Suprapubic skin (tissue), 4 donors: Measurements from ENCODE around the gene DNAJC8. TPM values are rescaled to one million over a fixed set of nuclear protein-coding genes. Genes with fewer than 3 reads are reported as not detected.

Experiments used
- DNase-seq, 2 donors: peaks; one replicate each; pipeline ENCODE4 v3.0.0-alpha.2; 2019; ENCODE audit warnings: low spot score in 2 of 2
- H3K27ac ChIP-seq: fragments of 200-600 bp; sonication (generic); one replicate; pipeline ENCODE4 v1.5.1; 2019
- H3K27me3 ChIP-seq: fragments of 200-600 bp; sonication (generic); one replicate; pipeline ENCODE4 v1.5.1; 2019
- H3K36me3 ChIP-seq: fragments of 200-600 bp; sonication (generic); one replicate; pipeline ENCODE4 v1.5.1; 2019
- H3K4me1 ChIP-seq: fragments of 200-600 bp; sonication (generic); one replicate; pipeline ENCODE4 v1.5.1; 2019
- H3K4me3 ChIP-seq: fragments of 200-600 bp; sonication (generic); one replicate; pipeline ENCODE4 v1.5.1; 2019; ENCODE audit warnings: mild to moderate bottlenecking
- H3K9me3 ChIP-seq: fragments of 200-600 bp; sonication (generic); one replicate; pipeline ENCODE4 v1.5.1; 2019
- EP300 ChIP-seq: sonication (generic); formaldehyde crosslinking; IDR thresholded peaks from one replicate; pipeline ENCODE4 v1.6.1; 2017; ENCODE audit warnings: antibody characterized with exemption
- POLR2A ChIP-seq, 2 donors: fragments of 450-650 bp; IDR thresholded peaks; one replicate each; pipeline ENCODE4 v1.6.1; 2017; ENCODE audit warnings: antibody characterized with exemption in 2 of 2, mild to moderate bottlenecking in 2 of 2, moderate library complexity in 2 of 2
- POLR2AphosphoS5 ChIP-seq, 3 donors: sonication (generic); formaldehyde crosslinking; IDR thresholded peaks; one replicate each; pipeline ENCODE4 v1.6.1; 2017; ENCODE audit warnings: antibody characterized with exemption in 3 of 3
- WGBS: methylation state at CpG from one replicate; pipeline ENCODE4 v1.1.5; 2018; 5-methylcytosine and 5-hydroxymethylcytosine counted together
- total RNA-seq, 4 donors: library from RNA; depleted of rRNA; stranded (reverse); fragments of >200 nt; gene quantifications; one replicate each; pipeline ENCODE4 v1.1.0, GENCODE V29; 2016
- TF ChIP-seq, protein P1 (sequence below), 2 donors: fragments of 200-600 bp in 1 of 2; fragments of 450-650 bp in 1 of 2; sonication (generic) in 1 of 2; IDR thresholded peaks; one replicate each; pipeline ENCODE4 v1.5.1; 2016 to 2019; ENCODE audit warnings: antibody characterized with exemption in 2 of 2, mild to moderate bottlenecking in 1 of 2, moderate library complexity in 1 of 2

Gene DNAJC8
- total RNA-seq, 4 donors from 2014 or later: 28.2 to 39.0 (median 31.7) TPM

DNA sequence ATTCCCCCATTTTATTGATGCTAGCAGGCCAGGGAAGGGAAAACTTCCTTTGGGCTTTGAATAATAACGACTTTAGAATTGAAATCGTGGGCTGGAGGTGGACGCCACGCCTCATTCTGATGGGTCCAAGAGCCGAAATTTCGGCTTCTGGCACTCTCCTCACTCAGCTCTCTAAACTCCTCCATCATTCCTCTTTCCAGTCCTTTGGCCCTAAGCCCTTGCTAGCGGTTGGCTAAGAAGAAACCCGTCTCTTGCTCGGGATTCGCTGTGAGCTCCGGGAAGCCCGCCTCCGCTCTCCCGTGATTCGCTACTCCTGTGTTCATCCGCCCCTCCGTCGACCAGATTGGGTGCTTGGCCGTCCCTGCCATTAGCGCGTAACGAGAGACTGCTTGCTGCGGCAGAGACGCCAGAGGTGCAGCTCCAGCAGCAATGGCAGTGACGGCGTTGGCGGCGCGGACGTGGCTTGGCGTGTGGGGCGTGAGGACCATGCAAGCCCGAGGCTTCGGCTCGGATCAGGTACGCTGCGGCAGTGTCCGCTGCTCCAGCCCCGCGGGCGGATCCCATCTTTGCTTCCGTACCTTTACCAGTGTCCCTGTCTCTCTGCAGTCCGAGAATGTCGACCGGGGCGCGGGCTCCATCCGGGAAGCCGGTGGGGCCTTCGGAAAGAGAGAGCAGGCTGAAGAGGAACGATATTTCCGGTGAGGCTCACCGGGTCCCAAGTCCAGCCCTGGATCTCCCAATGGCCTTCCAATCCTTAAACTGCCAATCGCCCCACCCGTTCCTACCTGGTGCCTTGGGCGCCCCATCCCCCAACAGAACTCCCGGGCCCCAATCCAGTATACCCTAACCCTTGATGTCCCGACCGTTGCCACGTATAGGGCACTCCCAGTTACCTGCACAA, 3.2 kb upstream of the DNAJC8 start, which contains the start of gene ATP5IF1:
ATP5IF1 (plus strand) TSS at position 370 of the 901 bp plus-strand sequence; CDS start at position 430, 60 bp downstream.
- H3K4me1 ChIP-seq: peaks cover 47% of the 10 kb centered on the region
- WGBS: under 1% methylated on average over 43 of the region's 60 CpGs
- H3K27me3 ChIP-seq: no peaks in the 10 kb centered on the region
- DNase-seq: peak; percentile 98 to 99
- H3K4me3 ChIP-seq: peak within 1 kb of the TSS; percentile 89
- H3K27ac ChIP-seq: peak within 1 kb of the TSS; percentile 86
- TF ChIP-seq EP300 (no peak), POLR2A (IDR thresholded peaks at IDR 0.05) (peak; percentile 39 to 79), POLR2AphosphoS5 (IDR thresholded peaks at IDR 0.05) (peak; percentile 50 to 98 (median 92))
- TF ChIP-seq, protein P1, sequence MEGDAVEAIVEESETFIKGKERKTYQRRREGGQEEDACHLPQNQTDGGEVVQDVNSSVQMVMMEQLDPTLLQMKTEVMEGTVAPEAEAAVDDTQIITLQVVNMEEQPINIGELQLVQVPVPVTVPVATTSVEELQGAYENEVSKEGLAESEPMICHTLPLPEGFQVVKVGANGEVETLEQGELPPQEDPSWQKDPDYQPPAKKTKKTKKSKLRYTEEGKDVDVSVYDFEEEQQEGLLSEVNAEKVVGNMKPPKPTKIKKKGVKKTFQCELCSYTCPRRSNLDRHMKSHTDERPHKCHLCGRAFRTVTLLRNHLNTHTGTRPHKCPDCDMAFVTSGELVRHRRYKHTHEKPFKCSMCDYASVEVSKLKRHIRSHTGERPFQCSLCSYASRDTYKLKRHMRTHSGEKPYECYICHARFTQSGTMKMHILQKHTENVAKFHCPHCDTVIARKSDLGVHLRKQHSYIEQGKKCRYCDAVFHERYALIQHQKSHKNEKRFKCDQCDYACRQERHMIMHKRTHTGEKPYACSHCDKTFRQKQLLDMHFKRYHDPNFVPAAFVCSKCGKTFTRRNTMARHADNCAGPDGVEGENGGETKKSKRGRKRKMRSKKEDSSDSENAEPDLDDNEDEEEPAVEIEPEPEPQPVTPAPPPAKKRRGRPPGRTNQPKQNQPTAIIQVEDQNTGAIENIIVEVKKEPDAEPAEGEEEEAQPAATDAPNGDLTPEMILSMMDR (IDR thresholded peaks at IDR 0.05): no peak
- no peaks in the 10 kb centered on the region for H3K9me3 ChIP-seq
- H3K36me3 ChIP-seq: no peaks in the 10 kb centered on the region

DNA sequence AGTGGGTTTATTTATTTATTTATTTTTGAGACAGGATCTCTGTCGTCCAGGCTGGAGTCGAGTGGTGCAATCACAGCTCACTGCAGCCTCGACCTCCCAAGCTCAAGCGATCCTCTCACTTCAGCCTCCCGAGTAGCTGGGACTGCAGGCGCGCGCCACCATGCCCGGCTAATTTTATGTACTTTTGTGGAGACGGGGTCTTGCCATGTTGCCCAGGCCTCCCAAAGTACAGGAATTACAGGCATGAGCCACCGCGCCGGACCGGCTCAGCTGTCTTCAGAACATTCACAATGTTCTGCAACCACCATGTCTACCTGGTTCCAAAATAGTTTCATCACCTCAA, 406 bp upstream of the DNAJC8 start:
- peaks cover 54% of the 10 kb centered on the region for H3K4me1 ChIP-seq
- WGBS: 59% methylated on average over 14 of the region's 14 CpGs
- no peak for DNase-seq

DNA sequence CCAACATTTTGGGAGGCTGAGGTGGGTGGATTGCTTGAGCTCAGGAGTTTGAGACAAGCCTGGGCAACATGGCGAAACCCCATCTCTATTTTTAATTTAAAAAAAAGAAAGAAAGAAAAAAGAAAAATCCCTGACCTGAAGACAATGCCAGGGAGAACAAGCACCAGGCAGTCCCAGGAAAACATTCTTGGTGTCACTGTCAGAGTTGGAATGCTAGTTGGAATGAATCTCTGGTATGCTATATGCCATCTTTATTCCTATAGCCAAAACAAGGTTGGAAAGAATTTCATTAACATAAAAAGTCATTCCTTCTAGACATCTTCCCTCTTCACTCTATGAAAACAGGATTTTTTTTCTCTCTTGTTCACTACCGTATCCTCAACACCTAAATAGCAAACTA, 2.8 kb downstream of the DNAJC8 start:
- H3K36me3 ChIP-seq: peaks cover 42% of the 10 kb centered on the region
- TF ChIP-seq, protein P1 (IDR thresholded peaks at IDR 0.05): no peak
- TF ChIP-seq POLR2A (IDR thresholded peaks at IDR 0.05) (no peak), EP300 (no peak), POLR2AphosphoS5 (IDR thresholded peaks at IDR 0.05) (no peak)
- H3K9me3 ChIP-seq: no peaks in the 10 kb centered on the region
- H3K27me3 ChIP-seq: no peaks in the 10 kb centered on the region
- H3K27ac ChIP-seq: no peak overlapping the region
- H3K4me3 ChIP-seq: no peak overlapping the region
- WGBS: 80% methylated on average over 2 of the region's 2 CpGs
- H3K4me1 ChIP-seq: peaks cover 29% of the 10 kb centered on the region
- DNase-seq: no peak

More for the DNA sequence above, 406 bp upstream of the DNAJC8 start:
- H3K9me3 ChIP-seq: no peaks in the 10 kb centered on the region
- H3K27ac ChIP-seq: no peak overlapping the region
- no peaks in the 10 kb centered on the region for H3K27me3 ChIP-seq
- H3K4me3 ChIP-seq: peak overlapping the region; percentile 87
- peaks cover 15% of the 10 kb centered on the region for H3K36me3 ChIP-seq
- TF ChIP-seq, protein P1 (IDR thresholded peaks at IDR 0.05): no peak
- TF ChIP-seq POLR2A (IDR thresholded peaks at IDR 0.05) (no peak), EP300 (no peak), POLR2AphosphoS5 (IDR thresholded peaks at IDR 0.05) (no peak)

DNA sequence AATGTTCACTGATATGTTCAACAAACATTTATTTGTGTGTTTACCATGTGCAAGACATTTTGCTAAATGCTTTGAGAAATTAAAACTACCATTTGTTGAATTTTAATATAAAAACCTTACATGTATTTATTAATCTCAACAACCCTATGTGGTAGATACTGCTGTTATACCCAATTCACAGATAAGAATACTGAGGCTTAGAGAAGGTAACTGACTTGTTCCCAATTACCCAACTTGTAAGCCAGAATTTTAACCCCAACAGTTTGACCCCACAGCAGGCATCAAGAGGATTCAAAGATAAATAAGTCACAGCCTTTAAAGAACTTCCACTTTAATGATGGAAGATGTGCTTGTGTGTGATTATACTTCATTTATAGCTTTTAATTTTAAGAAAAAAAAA, 3.7 kb downstream of the DNAJC8 start:
- no peaks in the 10 kb centered on the region for H3K9me3 ChIP-seq
- H3K4me3 ChIP-seq: no peak overlapping the region
- H3K36me3 ChIP-seq: peaks cover 52% of the 10 kb centered on the region
- H3K27ac ChIP-seq: no peak overlapping the region
- peaks cover 28% of the 10 kb centered on the region for H3K4me1 ChIP-seq
- TF ChIP-seq EP300: no peak
- TF ChIP-seq POLR2AphosphoS5 (IDR thresholded peaks at IDR 0.05): no peak
- TF ChIP-seq POLR2A (IDR thresholded peaks at IDR 0.05): no peak
- TF ChIP-seq, protein P1 (IDR thresholded peaks at IDR 0.05): no peak
- no peaks in the 10 kb centered on the region for H3K27me3 ChIP-seq
- DNase-seq: no peak

DNA sequence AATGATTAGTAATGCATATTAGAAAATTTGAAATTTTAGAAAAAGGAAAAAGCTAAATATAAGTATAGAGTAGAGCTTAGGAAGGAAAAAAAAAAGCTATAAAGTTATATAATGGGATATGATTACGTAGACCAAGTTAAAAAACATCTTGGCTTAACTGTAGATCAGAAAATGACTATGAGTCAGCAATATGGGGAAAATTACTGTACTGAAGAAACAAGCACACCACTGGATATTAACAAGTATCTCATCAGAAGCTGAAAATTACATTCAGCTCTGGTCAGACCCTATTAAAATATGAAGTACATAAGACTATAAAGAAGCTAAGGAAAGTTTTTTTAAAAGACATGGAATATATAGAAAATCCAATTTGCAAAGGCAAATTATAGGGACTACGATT, 19.5 kb downstream of the DNAJC8 start:
- WGBS: 47% methylated on average over 2 of the region's 2 CpGs
- peaks cover 52% of the 10 kb centered on the region for H3K36me3 ChIP-seq

More for the DNA sequence above, 19.5 kb downstream of the DNAJC8 start:
- TF ChIP-seq POLR2A (IDR thresholded peaks at IDR 0.05) (no peak), POLR2AphosphoS5 (IDR thresholded peaks at IDR 0.05) (no peak), EP300 (no peak)
- TF ChIP-seq, protein P1 (IDR thresholded peaks at IDR 0.05): no peak
- Histone ChIP-seq H3K27me3 (no peaks in the 10 kb centered on the region), H3K9me3 (no peaks in the 10 kb centered on the region), H3K27ac (no peak overlapping the region), H3K4me1 (no peaks in the 10 kb centered on the region), H3K4me3 (no peak overlapping the region)
- no peak for DNase-seq
